GM12878 (cell line): ENCODE data around the gene RPA3. TPM values are rescaled to one million over a fixed set of nuclear protein-coding genes. Genes with fewer than 3 reads are reported as not detected.
A peak's percentile ranks its signal among the peaks of the same experiment; 100 is the strongest.

Experiments used
- ASH2L ChIP-seq: fragments of 300-600, 200-600 bp; sonication (generic); IDR thresholded peaks from 2 replicates; pipeline ENCODE4 v1.6.1; 2017; ENCODE audit warnings: low read depth, mild to moderate bottlenecking, borderline replicate concordance
- BHLHE40 ChIP-seq, 2 experiments: fragments of 450-650 bp in 1 of 2; IDR thresholded peaks; 2 replicates each; pipeline ENCODE4 v1.6.1; 2011 to 2017; ENCODE audit warnings: low read depth in 2 of 2, borderline replicate concordance in 1 of 2, improper control_type of control experiment in 1 of 2, low read length in 1 of 2, mild to moderate bottlenecking in 1 of 2
- CEBPZ ChIP-seq: fragments of 150-350 bp; IDR thresholded peaks from 2 replicates; pipeline ENCODE4 v1.6.1; 2016; ENCODE audit warnings: low read depth, low read length
- IKZF2 ChIP-seq, 2 experiments: fragments of 450-650 bp; IDR thresholded peaks; 2 replicates each; pipeline ENCODE4 v1.6.1; 2017; ENCODE audit warnings: mild to moderate bottlenecking in 2 of 2, moderate library complexity in 2 of 2
- NR2F1 ChIP-seq: fragments of 450-650 bp; conservative IDR thresholded peaks from 2 replicates; pipeline ENCODE4 v1.6.1; 2017; ENCODE audit warnings: mild to moderate bottlenecking
- PML ChIP-seq: IDR thresholded peaks from 2 replicates; pipeline ENCODE4 v1.6.1; 2012; ENCODE audit warnings: low read length, inconsistent platforms
- RAD51 ChIP-seq: fragments of 450-650 bp; IDR thresholded peaks from 2 replicates; pipeline ENCODE4 v1.6.1; 2016; ENCODE audit warnings: moderate library complexity, mild to moderate bottlenecking, inconsistent platforms
- SP1 ChIP-seq: IDR thresholded peaks from one replicate; pipeline ENCODE4 v1.6.1; 2011; ENCODE audit warnings: low read depth, low read length
- SRF ChIP-seq, 2 experiments: IDR thresholded peaks; 2 replicates each; pipeline ENCODE4 v1.6.1; 2011; ENCODE audit warnings: low read depth in 2 of 2, low read length in 2 of 2, mild to moderate bottlenecking in 1 of 2, moderate library complexity in 1 of 2
- STAT3 ChIP-seq: IDR thresholded peaks from 2 replicates; pipeline ENCODE4 v1.6.1; 2011; ENCODE audit warnings: low read depth, low read length, improper control_type of control experiment
- TAF1 ChIP-seq: IDR thresholded peaks from 2 replicates; pipeline ENCODE4 v1.6.1; 2011; ENCODE audit warnings: mild to moderate bottlenecking, low read depth, low read length, borderline replicate concordance
- WRNIP1 ChIP-seq: IDR thresholded peaks from 2 replicates; pipeline ENCODE4 v1.6.1; 2011; ENCODE audit warnings: low read depth, low read length, improper control_type of control experiment, borderline replicate concordance
- ZNF217 ChIP-seq: fragments of 450-650 bp; IDR thresholded peaks from 2 replicates; pipeline ENCODE4 v1.6.1; 2017; ENCODE audit warnings: antibody characterized with exemption, mild to moderate bottlenecking
- polyA plus RNA-seq, 11 experiments: library from polyadenylated mRNA; depleted of rRNA in 4 of 11; unstranded in 6 of 11; stranded (reverse) in 5 of 11; fragments of >200 nt; fragmentation: Nextera tagmentation in 4 of 11; fragmentation: Illumina TruSeq in 1 of 11; extraction: Ambion mirVana in 4 of 11; extraction: Trizol in 1 of 11; gene quantifications; 1 replicate in 1 of 11; 2 replicates in 10 of 11; pipeline versions ENCODE4 v1.2.1 to v1.2.3, GENCODE V29; 2011 to 2016; ENCODE audit warnings: inconsistent platforms in 2 of 11, missing spikeins in 2 of 11, low read depth in 1 of 11
- total RNA-seq, 4 experiments: library from RNA; depleted of rRNA in 3 of 4; stranded (reverse); fragments of >200 nt in 3 of 4; fragmentation: Illumina TruSeq in 1 of 4; extraction: Trizol in 1 of 4; gene quantifications; 2 replicates each; pipeline versions ENCODE4 v1.2.1 to v1.2.3, GENCODE V29; 2013 to 2021
- TF ChIP-seq, protein P1 (sequence below): fragments of 450-650 bp; IDR thresholded peaks from 2 replicates; pipeline ENCODE4 v1.6.1; 2017; ENCODE audit warnings: mild to moderate bottlenecking, moderate library complexity
- TF ChIP-seq, protein P2 (sequence below): IDR thresholded peaks from 2 replicates; pipeline ENCODE4 v1.6.1; 2012; ENCODE audit warnings: low read length, inconsistent platforms
- TF ChIP-seq, protein P3 (sequence below): IDR thresholded peaks from 2 replicates; pipeline ENCODE4 v1.6.1; 2012; ENCODE audit warnings: mild to moderate bottlenecking, low read depth, low read length

RPA3 gene
- total and polyA plus RNA-seq, 10 of the 15 experiments (the other 5 are each of a cell fraction or from before 2014, with no cell fraction given) = 60.2 to 343 (median 112) TPM

- TF ChIP-seq, protein P1, sequence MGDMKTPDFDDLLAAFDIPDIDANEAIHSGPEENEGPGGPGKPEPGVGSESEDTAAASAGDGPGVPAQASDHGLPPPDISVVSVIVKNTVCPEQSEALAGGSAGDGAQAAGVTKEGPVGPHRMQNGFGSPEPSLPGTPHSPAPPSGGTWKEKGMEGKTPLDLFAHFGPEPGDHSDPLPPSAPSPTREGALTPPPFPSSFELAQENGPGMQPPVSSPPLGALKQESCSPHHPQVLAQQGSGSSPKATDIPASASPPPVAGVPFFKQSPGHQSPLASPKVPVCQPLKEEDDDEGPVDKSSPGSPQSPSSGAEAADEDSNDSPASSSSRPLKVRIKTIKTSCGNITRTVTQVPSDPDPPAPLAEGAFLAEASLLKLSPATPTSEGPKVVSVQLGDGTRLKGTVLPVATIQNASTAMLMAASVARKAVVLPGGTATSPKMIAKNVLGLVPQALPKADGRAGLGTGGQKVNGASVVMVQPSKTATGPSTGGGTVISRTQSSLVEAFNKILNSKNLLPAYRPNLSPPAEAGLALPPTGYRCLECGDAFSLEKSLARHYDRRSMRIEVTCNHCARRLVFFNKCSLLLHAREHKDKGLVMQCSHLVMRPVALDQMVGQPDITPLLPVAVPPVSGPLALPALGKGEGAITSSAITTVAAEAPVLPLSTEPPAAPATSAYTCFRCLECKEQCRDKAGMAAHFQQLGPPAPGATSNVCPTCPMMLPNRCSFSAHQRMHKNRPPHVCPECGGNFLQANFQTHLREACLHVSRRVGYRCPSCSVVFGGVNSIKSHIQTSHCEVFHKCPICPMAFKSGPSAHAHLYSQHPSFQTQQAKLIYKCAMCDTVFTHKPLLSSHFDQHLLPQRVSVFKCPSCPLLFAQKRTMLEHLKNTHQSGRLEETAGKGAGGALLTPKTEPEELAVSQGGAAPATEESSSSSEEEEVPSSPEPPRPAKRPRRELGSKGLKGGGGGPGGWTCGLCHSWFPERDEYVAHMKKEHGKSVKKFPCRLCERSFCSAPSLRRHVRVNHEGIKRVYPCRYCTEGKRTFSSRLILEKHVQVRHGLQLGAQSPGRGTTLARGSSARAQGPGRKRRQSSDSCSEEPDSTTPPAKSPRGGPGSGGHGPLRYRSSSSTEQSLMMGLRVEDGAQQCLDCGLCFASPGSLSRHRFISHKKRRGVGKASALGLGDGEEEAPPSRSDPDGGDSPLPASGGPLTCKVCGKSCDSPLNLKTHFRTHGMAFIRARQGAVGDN = peak; percentile 38; the same call in 1 of the 2 replicates
- no peak for TF ChIP-seq ZNF217
- TF ChIP-seq, protein P2, sequence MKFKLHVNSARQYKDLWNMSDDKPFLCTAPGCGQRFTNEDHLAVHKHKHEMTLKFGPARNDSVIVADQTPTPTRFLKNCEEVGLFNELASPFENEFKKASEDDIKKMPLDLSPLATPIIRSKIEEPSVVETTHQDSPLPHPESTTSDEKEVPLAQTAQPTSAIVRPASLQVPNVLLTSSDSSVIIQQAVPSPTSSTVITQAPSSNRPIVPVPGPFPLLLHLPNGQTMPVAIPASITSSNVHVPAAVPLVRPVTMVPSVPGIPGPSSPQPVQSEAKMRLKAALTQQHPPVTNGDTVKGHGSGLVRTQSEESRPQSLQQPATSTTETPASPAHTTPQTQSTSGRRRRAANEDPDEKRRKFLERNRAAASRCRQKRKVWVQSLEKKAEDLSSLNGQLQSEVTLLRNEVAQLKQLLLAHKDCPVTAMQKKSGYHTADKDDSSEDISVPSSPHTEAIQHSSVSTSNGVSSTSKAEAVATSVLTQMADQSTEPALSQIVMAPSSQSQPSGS = peak; percentile 41; the same call in 1 of the 2 replicates
- peak; percentile 93 for TF ChIP-seq TAF1
- TF ChIP-seq NR2F1 = peak; percentile 97
- TF ChIP-seq CEBPZ = no peak
- peak; percentile 60; the same call in 1 of the 2 replicates for TF ChIP-seq ASH2L
- no peak for TF ChIP-seq STAT3
- peak; percentile 94 for TF ChIP-seq PML
- peak; percentile 88 for TF ChIP-seq SP1
- no peak for TF ChIP-seq WRNIP1
- peak; percentile 75 to 80 for TF ChIP-seq IKZF2 (IDR thresholded peaks at IDR 0.05)
- no peak for TF ChIP-seq SRF (IDR thresholded peaks at IDR 0.05; ENCODE audit: low read depth in 2 of 2, low read length in 2 of 2)
- TF ChIP-seq, protein P3, sequence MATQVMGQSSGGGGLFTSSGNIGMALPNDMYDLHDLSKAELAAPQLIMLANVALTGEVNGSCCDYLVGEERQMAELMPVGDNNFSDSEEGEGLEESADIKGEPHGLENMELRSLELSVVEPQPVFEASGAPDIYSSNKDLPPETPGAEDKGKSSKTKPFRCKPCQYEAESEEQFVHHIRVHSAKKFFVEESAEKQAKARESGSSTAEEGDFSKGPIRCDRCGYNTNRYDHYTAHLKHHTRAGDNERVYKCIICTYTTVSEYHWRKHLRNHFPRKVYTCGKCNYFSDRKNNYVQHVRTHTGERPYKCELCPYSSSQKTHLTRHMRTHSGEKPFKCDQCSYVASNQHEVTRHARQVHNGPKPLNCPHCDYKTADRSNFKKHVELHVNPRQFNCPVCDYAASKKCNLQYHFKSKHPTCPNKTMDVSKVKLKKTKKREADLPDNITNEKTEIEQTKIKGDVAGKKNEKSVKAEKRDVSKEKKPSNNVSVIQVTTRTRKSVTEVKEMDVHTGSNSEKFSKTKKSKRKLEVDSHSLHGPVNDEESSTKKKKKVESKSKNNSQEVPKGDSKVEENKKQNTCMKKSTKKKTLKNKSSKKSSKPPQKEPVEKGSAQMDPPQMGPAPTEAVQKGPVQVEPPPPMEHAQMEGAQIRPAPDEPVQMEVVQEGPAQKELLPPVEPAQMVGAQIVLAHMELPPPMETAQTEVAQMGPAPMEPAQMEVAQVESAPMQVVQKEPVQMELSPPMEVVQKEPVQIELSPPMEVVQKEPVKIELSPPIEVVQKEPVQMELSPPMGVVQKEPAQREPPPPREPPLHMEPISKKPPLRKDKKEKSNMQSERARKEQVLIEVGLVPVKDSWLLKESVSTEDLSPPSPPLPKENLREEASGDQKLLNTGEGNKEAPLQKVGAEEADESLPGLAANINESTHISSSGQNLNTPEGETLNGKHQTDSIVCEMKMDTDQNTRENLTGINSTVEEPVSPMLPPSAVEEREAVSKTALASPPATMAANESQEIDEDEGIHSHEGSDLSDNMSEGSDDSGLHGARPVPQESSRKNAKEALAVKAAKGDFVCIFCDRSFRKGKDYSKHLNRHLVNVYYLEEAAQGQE = 0 out of 2 replicates have a peak, but pooled peaks have one; percentile 4
- TF ChIP-seq RAD51 = no peak
- peak in 1 of 2 experiments; percentile 18; a peak in 2 of 4 replicates for TF ChIP-seq BHLHE40 (IDR thresholded peaks at IDR 0.05; ENCODE audit: borderline replicate concordance in 1 of 2, low read depth in 2 of 2, low read length in 1 of 2)
Measured at GRCh38 chr7:7640221-7641128, 77.9 kb downstream of the RPA3 start, which contains the start of gene UMAD1 (continued).
